ENCODE data around the gene DPH5.

DNA sequence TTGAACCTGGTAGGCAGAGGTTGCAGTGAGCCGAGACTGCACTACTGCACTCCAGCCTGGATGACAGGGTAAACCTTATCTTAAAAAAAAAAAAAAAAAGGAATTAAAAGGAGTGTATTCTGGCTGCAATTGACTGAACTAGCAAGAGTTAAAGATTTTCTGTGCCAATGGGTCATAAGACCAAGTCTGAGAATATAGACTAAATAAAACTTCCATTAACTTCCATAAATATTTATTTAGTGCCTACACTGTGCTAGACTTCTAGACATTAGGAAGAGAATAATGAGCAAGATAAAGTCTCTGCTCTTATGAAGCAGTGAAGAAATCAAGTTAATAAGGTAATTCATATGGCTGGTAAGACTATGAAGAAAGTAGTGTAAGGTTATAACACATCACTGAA is 27.2 kb downstream of the DPH5 start:
- TF ChIP-seq, protein P1, sequence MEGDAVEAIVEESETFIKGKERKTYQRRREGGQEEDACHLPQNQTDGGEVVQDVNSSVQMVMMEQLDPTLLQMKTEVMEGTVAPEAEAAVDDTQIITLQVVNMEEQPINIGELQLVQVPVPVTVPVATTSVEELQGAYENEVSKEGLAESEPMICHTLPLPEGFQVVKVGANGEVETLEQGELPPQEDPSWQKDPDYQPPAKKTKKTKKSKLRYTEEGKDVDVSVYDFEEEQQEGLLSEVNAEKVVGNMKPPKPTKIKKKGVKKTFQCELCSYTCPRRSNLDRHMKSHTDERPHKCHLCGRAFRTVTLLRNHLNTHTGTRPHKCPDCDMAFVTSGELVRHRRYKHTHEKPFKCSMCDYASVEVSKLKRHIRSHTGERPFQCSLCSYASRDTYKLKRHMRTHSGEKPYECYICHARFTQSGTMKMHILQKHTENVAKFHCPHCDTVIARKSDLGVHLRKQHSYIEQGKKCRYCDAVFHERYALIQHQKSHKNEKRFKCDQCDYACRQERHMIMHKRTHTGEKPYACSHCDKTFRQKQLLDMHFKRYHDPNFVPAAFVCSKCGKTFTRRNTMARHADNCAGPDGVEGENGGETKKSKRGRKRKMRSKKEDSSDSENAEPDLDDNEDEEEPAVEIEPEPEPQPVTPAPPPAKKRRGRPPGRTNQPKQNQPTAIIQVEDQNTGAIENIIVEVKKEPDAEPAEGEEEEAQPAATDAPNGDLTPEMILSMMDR (IDR thresholded peaks at IDR 0.05; ENCODE audit: insufficient read depth, low read length, poor library complexity, severe bottlenecking) = no peak
- TF ChIP-seq EZH2phosphoT487 (conservative IDR thresholded peaks at IDR 0.05; ENCODE audit: low read length) = no peak

All from SU-DHL-6 (cell line).